Right cardiac atrium (tissue), 5 donors: ENCODE results near the gene CHRNB4. TPM values are rescaled to one million over a fixed set of nuclear protein-coding genes. Genes with fewer than 3 reads are reported as not detected.

Source experiments
- ATAC-seq, 2 donors: fragments of 200-7000 bp; cut with Tn5 transposase; one replicate each; pipeline versions ENCODE4 v1.8.0 to v1.9.1; 2020; ENCODE audit warnings: moderate library complexity in 2 of 2, mild to moderate bottlenecking in 1 of 2
- DNase-seq, 3 donors: peaks; one replicate each; pipeline ENCODE4 v3.0.0-alpha.2; 2020
- H3K27ac ChIP-seq: one replicate; pipeline ENCODE4 v1.5.1; 2013; ENCODE audit warnings: mild to moderate bottlenecking, low read length, control low read depth, moderate library complexity
- H3K27me3 ChIP-seq: one replicate; pipeline ENCODE4 v1.6.1; 2013; ENCODE audit not compliant: control insufficient read depth, insufficient read depth
- H3K4me1 ChIP-seq: one replicate; pipeline ENCODE4 v1.6.1; 2013; ENCODE audit warnings: low read length; ENCODE audit not compliant: control insufficient read depth, insufficient read depth
- H3K4me3 ChIP-seq: one replicate; pipeline ENCODE4 v1.5.1; 2013; ENCODE audit warnings: low read length, control low read depth
- H3K9me3 ChIP-seq: one replicate; pipeline ENCODE4 v1.6.1; 2013; ENCODE audit warnings: low read length; ENCODE audit not compliant: control insufficient read depth
- WGBS: extraction: QIAGEN DNeasy Blood & Tissue Kit; methylation state at CpG from one replicate; pipeline ENCODE4 v1.1.7; 2013; 5-methylcytosine and 5-hydroxymethylcytosine counted together
- intact Hi-C, 4 donors: fragments of 100-400 bp; cut with DNase I; formaldehyde crosslinking; loops; one replicate each; pipeline versions ENCODE4 v1.11.0 to v1.14.0; 2022 to 2023
- polyA plus RNA-seq: library from polyadenylated mRNA; stranded (reverse); fragments of 200-250 nt; gene quantifications from one replicate; pipeline ENCODE4 v1.2.3, GENCODE V29; 2013
- total RNA-seq, 4 donors: library from RNA; stranded (reverse); fragmentation: NEBNext Ultra II Directional; extraction: Animal tissue kit (Norgen Biotek cat#: 25700); gene quantifications; one replicate each; pipeline ENCODE4 v1.2.1, GENCODE V29; 2021
- donor health status: healthy with polysubstance abuse.
- donor health status: DM: no; HTN: yes; CAD: no.
- donor health status: DM: no; HTN: no; CAD: no.
- donor health status: DM: no; HTN: yes; CAD: no; lungs with severe emphysema.
- donor health status: DM: yes; HTN: yes; CAD: no.

Gene CHRNB4
- total and polyA plus RNA-seq, 5 donors = not detected

- intact Hi-C loops = no loop called here
These were observed 11.3 kb downstream of the CHRNB4 start for GRCh38 chr15:78629716-78630065.

GRCh38 chr15:78629031-78629715 lies 11.8 kb downstream of the CHRNB4 start:
- H3K27me3 ChIP-seq = no peaks in the 10 kb centered on the region
- no peak overlapping the region for H3K4me3 ChIP-seq
- H3K9me3 ChIP-seq = no peaks in the 10 kb centered on the region
- no peak overlapping the region for H3K27ac ChIP-seq
- H3K4me1 ChIP-seq = no peaks in the 10 kb centered on the region
- DNase-seq = no peak
- intact Hi-C loops = no loop called here
- 89% methylated on average over 29 of the region's 29 CpGs for WGBS
- no peak for ATAC-seq

More at GRCh38 chr15:78629716-78630065, 11.3 kb downstream of the CHRNB4 start:
- DNase-seq (no peak), ATAC-seq (no peak)
- Histone ChIP-seq H3K9me3 (no peaks in the 10 kb centered on the region), H3K27me3 (no peaks in the 10 kb centered on the region), H3K27ac (no peak overlapping the region), H3K4me1 (no peaks in the 10 kb centered on the region), H3K4me3 (no peak overlapping the region)
- 90% methylated on average over 12 of the region's 12 CpGs for WGBS

GRCh38 chr15:78628227-78628626 lies 12.8 kb downstream of the CHRNB4 start:
- no peak for DNase-seq
- Histone ChIP-seq H3K9me3 (no peaks in the 10 kb centered on the region), H3K4me1 (no peaks in the 10 kb centered on the region), H3K4me3 (no peak overlapping the region), H3K27ac (no peak overlapping the region), H3K27me3 (no peaks in the 10 kb centered on the region)
- 67% methylated on average over 6 of the region's 6 CpGs for WGBS
- no peak for ATAC-seq
- intact Hi-C loops = no loop called here

GRCh38 chr15:78627348-78627747 lies 13.7 kb downstream of the CHRNB4 start:
- 62% methylated on average over 8 of the region's 8 CpGs for WGBS
- H3K27me3 ChIP-seq = no peaks in the 10 kb centered on the region
- intact Hi-C loops = no loop called here

GRCh38 chr15:78626381-78626995 lies 14.5 kb downstream of the CHRNB4 start:
- no peaks in the 10 kb centered on the region for H3K9me3 ChIP-seq
- DNase-seq (no peak), ATAC-seq (no peak)
- H3K27ac ChIP-seq = no peak overlapping the region
- H3K4me3 ChIP-seq = no peak overlapping the region
- 79% methylated on average over 6 of the region's 6 CpGs for WGBS
- H3K4me1 ChIP-seq = no peaks in the 10 kb centered on the region
- intact Hi-C loops = no loop called here
- no peaks in the 10 kb centered on the region for H3K27me3 ChIP-seq

More at GRCh38 chr15:78627348-78627747, 13.7 kb downstream of the CHRNB4 start:
- H3K4me1 ChIP-seq = no peaks in the 10 kb centered on the region
- DNase-seq = no peak
- H3K27ac ChIP-seq = no peak overlapping the region
- ATAC-seq = no peak
- no peaks in the 10 kb centered on the region for H3K9me3 ChIP-seq
- no peak overlapping the region for H3K4me3 ChIP-seq

- ATAC-seq = peak in 1 of 2 donors; percentile 16
- intact Hi-C loops = no loop called here
- H3K9me3 ChIP-seq = no peaks in the 10 kb centered on the region
- no peak overlapping the region for H3K4me3 ChIP-seq
- DNase-seq = no peak
- 78% methylated on average over 12 of the region's 12 CpGs for WGBS
- H3K27me3 ChIP-seq = no peaks in the 10 kb centered on the region
- no peak overlapping the region for H3K27ac ChIP-seq
- no peaks in the 10 kb centered on the region for H3K4me1 ChIP-seq
These were observed 15.3 kb downstream of the CHRNB4 start for GRCh38 chr15:78625606-78626280.

GRCh38 chr15:78624651-78625590 lies 16.1 kb downstream of the CHRNB4 start:
- H3K4me3 ChIP-seq = no peak overlapping the region
- ATAC-seq (no peak), DNase-seq (no peak)
- H3K4me1 ChIP-seq = no peaks in the 10 kb centered on the region
- no peak overlapping the region for H3K27ac ChIP-seq
- no peaks in the 10 kb centered on the region for H3K9me3 ChIP-seq
- 77% methylated on average over 17 of the region's 17 CpGs for WGBS
- H3K27me3 ChIP-seq = no peaks in the 10 kb centered on the region
- intact Hi-C loops = no loop called here

GRCh38 chr15:78623786-78624497 lies 17.1 kb downstream of the CHRNB4 start:
- no peaks in the 10 kb centered on the region for H3K27me3 ChIP-seq
- no peak overlapping the region for H3K4me3 ChIP-seq
- no peaks in the 10 kb centered on the region for H3K4me1 ChIP-seq
- DNase-seq (no peak), ATAC-seq (no peak)
- no peak overlapping the region for H3K27ac ChIP-seq
- WGBS = 87% methylated on average over 7 of the region's 7 CpGs
- no peaks in the 10 kb centered on the region for H3K9me3 ChIP-seq
- intact Hi-C loops = no loop called here

- Histone ChIP-seq H3K27me3 (no peaks in the 10 kb centered on the region), H3K9me3 (no peaks in the 10 kb centered on the region), H3K27ac (no peak overlapping the region), H3K4me3 (no peak overlapping the region), H3K4me1 (no peaks in the 10 kb centered on the region)
- 65% methylated on average over 10 of the region's 10 CpGs for WGBS
- ATAC-seq = no peak
- intact Hi-C loops = no loop called here
- no peak for DNase-seq
These were observed 19.1 kb downstream of the CHRNB4 start for GRCh38 chr15:78621810-78622402.
